Gastrocnemius medialis (tissue), 4 donors: ENCODE results near the gene MPRIP.

Experiments used
- POLR2A ChIP-seq, 2 donors: fragments of 450-650 bp; IDR thresholded peaks; one replicate each; pipeline ENCODE4 v1.6.1; 2017; ENCODE audit warnings: antibody characterized with exemption in 2 of 2, mild to moderate bottlenecking in 2 of 2, moderate library complexity in 2 of 2
- TF ChIP-seq, protein P1 (sequence below), 5 experiments: fragments of 450-650 bp in 3 of 5; fragments of 200-600 bp in 2 of 5; sonication (generic) in 2 of 5; IDR thresholded peaks in 4 of 5; conservative IDR thresholded peaks in 1 of 5; 1 replicate in 4 of 5; 2 replicates in 1 of 5; pipeline ENCODE4 v1.5.1; 2016 to 2019; ENCODE audit warnings: antibody characterized with exemption in 5 of 5, mild to moderate bottlenecking in 3 of 5, moderate library complexity in 3 of 5

DNA sequence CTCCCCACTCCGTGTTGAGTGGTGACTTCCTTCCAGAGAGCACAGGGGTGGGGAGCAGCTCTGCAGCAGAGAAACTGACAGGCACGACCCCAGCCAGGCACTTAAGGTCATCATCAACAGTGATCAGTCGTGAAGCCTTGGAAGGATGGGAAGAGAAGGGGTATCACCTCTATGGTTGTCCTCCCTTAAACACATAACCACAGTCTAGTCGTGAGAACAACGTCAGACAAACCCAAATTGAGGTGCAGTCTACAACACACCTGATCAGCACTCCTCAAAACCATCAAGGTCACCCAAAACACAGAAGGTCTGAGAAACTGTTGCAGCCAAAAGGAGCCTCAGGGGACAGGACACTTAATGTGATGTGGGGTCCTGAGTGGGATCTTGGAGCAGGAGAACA, 68.3 kb downstream of the MPRIP start:
- TF ChIP-seq, protein P1, sequence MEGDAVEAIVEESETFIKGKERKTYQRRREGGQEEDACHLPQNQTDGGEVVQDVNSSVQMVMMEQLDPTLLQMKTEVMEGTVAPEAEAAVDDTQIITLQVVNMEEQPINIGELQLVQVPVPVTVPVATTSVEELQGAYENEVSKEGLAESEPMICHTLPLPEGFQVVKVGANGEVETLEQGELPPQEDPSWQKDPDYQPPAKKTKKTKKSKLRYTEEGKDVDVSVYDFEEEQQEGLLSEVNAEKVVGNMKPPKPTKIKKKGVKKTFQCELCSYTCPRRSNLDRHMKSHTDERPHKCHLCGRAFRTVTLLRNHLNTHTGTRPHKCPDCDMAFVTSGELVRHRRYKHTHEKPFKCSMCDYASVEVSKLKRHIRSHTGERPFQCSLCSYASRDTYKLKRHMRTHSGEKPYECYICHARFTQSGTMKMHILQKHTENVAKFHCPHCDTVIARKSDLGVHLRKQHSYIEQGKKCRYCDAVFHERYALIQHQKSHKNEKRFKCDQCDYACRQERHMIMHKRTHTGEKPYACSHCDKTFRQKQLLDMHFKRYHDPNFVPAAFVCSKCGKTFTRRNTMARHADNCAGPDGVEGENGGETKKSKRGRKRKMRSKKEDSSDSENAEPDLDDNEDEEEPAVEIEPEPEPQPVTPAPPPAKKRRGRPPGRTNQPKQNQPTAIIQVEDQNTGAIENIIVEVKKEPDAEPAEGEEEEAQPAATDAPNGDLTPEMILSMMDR (IDR thresholded peaks at IDR 0.05 in 4 of 5, conservative IDR thresholded peaks at IDR 0.05 in 1 of 5): no peak
- no peak for TF ChIP-seq POLR2A (IDR thresholded peaks at IDR 0.05)
